DMS 273 (cell line): Measurements from ENCODE around the gene NABP1.
"Not testable (repeated sequence)": the region's sequence is repeated elsewhere in the genome, so short reads cannot be mapped to it uniquely, and the experiment has no call there.

Source experiments
- DNase-seq: peaks from one replicate; lab custom pipeline; 2025; ENCODE audit not compliant: unreplicated experiment; lab: John Stamatoyannopoulos, UW

Gene NABP1, protein sequence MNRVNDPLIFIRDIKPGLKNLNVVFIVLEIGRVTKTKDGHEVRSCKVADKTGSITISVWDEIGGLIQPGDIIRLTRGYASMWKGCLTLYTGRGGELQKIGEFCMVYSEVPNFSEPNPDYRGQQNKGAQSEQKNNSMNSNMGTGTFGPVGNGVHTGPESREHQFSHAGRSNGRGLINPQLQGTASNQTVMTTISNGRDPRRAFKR

GRCh38 chr2:191677646-191678436 lies at the start of gene NABP1:
Gene NABP1 (plus strand): TSS chr2:191678136. CDS start chr2:191678615, 479 bp downstream.
- peak; percentile 98 for DNase-seq

GRCh38 chr2:191629001-191629453 lies 48.9 kb upstream of the NABP1 start:
- no peak for DNase-seq

DNA sequence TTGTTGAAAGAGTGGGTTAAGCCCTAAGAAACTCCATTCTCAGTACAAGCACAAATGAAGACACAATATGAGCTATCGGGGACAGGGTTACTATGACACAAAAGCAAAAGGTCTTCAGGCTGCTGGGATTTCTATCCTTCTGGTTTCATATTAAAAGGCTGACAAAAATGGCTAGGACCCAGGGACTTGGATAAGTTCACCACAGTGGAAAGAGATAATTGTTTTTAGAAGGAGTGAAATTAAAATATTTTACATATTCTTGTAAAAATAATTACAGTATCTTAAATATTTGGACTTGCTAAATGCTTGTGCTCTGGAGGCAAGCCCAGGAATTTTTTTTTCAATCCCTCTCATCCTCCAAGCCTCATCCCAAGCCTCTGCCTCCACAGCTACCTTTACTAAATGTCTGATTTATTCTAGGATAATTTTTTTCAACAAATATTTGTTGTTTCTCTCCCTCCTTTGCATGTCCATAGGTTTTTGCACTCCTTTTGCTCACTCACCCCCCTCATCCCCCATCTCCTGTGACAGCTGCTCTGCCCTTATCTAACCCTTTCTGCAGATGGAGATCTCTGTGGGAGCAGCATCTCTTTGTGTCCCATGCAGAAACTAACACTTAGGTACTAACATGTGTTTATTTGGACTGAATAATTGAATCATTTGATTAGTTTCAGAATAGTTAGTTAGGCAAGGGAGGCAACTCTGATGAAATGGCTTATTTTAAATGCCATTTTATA lies 47.8 kb upstream of the NABP1 start:
- DNase-seq: peak; percentile 3

DNA sequence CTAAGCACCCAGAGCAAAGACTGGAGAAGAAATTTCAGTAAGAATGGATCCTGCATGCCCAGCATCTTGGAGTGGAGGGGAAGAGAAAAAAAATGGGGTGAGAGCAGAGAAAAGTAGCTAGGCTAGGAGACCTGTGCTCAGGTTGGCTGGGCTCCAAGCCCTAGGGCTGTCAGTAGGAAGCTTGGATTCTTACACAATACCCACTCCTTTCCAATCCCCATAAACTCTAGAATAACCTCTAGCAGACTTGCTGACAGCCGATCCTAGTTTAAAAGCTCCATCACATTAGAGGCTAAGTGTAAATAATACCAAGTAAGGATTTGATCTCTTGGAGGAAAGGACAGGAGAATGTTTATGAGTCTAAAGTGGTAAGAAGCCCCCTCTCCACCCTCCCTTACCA lies 46.2 kb upstream of the NABP1 start:
- DNase-seq: peak; percentile 14

GRCh38 chr2:191632426-191632825 lies 45.5 kb upstream of the NABP1 start:
- DNase-seq: no peak

DNA sequence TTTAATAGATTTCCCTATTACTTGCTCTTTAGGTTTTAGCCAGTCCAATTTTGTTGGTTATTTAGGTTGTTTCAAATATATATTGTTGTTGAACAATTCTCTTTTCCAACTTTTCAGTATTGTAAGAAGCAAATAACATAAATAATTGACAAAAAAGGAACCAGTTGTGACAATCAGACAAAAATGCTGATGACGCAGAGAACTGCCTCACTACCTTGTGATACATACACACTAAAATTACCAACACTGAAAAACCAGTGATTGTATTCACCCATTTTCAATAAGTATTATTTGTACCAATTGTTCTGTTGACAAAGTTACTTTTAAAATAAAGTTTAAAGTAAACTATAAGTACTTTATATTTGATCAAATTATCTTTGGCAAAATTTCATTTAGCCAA lies 43.1 kb upstream of the NABP1 start:
- DNase-seq: no peak

GRCh38 chr2:191635333-191636234 lies 42.4 kb upstream of the NABP1 start:
- no peak for DNase-seq

GRCh38 chr2:191636235-191636543 lies 41.7 kb upstream of the NABP1 start:
- DNase-seq: no peak

- DNase-seq: no peak
These were observed 41.4 kb upstream of the NABP1 start for GRCh38 chr2:191636586-191636985.

GRCh38 chr2:191637182-191638078 lies 40.5 kb upstream of the NABP1 start:
- DNase-seq: no peak

GRCh38 chr2:191638079-191638801 lies 39.7 kb upstream of the NABP1 start:
- DNase-seq: peak; percentile 19

- no peak for DNase-seq
These were observed 39.1 kb upstream of the NABP1 start for GRCh38 chr2:191638802-191639172.

GRCh38 chr2:191641609-191642008 lies 36.3 kb upstream of the NABP1 start:
- DNase-seq: no peak

- DNase-seq: no peak
These were observed 35.4 kb upstream of the NABP1 start for GRCh38 chr2:191642541-191642940.

DNA sequence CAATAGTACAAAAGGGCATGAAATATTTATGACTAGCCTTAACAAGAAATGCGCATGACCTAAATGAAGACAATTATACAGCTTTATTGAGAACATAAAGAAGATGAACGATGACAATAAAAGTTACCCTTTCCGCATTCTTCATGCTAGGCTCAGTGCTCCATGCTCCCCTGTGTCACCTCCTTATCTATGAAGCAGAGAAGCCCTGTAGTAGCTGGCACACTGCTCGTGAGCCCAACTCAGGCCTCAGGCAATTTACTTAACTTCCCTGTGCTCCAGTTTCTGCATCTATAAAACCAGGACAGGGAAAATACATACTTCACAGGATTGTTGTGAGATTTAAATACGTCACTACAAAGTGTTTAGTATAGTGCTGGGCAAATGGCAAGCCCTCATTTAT lies 34.5 kb upstream of the NABP1 start:
- no peak for DNase-seq

DNA sequence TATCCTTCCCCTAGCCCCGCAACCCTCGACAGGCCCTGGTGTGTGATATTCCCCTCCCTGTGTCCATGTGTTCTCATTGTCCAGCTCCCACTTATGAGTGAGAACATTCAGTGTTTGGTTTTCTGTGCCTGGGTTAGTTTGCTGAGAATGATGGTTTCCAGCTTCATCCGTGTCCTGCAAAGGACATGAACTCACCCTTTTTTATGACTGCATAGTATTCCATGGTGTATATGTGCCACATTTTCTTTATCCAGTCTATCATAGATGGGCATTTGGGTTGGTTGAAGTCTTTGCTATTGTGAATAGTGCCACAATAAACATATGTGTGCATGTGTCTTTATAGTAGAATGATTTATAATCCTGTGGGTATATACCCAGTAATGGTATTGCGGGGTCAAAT lies 33.3 kb upstream of the NABP1 start:
- DNase-seq: not testable (repeated sequence)

DNA sequence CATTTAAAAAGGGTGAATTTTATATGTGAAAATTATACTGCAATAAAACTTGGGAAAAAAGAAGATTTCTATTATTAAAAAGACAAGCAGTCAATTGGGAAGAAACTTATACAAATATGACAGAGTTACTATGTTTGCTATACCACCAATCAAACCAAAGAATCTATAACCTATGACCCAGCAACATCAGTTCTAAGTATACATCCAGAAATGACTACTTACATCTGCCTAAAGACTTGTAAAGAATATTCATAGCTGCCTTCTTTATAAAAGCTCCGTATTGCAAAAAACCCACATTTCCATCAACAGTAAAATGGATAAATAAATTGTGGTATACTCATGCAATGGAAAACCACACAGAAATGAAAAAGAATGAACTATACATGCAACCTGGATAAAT lies 32.9 kb upstream of the NABP1 start:
- DNase-seq: no peak

DNA sequence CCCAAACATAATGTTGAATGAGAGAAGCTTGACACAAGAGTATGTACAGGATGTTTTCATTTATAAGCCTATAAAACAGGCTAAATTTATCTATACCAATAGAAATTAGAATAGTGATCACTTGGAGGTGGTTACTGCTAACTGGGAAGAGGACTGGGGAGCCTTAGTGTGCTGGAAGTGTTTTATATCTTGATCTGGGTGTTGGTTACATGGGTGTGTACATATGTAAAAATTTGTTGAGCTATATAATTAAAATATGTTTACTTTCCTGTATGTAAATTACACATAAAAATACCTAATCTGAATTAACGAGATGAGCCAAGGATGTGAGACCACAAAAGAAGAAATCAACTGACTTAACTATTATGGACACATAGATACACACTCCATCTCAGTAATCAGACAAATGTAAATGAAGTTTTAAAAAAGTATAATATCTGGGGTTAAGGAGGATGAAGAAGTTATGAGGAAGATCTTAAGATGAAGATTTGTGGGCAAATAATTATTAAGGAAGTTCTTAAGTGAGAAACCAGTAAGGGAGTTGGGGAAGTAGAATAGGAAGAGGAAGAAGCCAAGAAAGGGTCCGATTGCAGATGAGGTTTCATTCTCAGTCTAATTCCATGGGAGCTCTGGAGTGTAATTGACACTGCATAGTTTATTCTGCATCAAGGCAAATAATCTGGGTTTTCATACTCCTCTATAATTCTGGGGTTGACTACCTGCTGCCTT lies 32.3 kb upstream of the NABP1 start:
- no peak for DNase-seq
